Measurements from ENCODE around the gene ADAMTS17. TPM values are rescaled to one million over a fixed set of nuclear protein-coding genes. Genes with fewer than 3 reads are reported as not detected.

ADAMTS17 gene
- total RNA-seq, 1 donor from 2014 or later, result 1.5 TPM

DNA sequence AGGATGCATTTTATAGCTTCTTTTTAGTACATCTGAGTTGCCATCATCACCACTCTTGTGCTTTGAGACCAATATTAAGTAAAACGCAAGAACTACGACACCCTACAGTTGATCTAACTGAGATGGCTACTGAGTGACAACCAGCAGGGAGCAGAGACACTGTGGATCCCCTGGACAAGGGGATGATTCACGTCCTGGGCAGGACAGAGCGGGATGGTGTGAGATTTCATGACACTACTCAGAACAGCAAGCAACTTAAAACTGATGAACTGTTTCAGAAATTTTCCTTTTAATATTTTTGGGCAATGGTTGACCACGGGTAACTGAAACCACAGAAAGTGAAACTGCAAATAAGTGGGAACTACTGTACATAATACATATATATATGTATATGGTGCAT lies 299.2 kb downstream of the ADAMTS17 start:
- Histone ChIP-seq H3K9me3 (ENCODE audit: low read depth) (no peaks in the 10 kb centered on the region), H2AFZ (replicated peaks) (no peak overlapping the region), H3K36me3 (no peaks in the 10 kb centered on the region), H3F3A (ENCODE audit: low read depth) (no peaks in the 10 kb centered on the region), H3K4me2 (no peak overlapping the region), H3K27ac (no peak overlapping the region), H3K27me3 (no peaks in the 10 kb centered on the region), H3K4me3 (no peak overlapping the region), H3K79me2 (ENCODE audit: low read depth) (no peaks in the 10 kb centered on the region), H3K9ac (no peak overlapping the region), H4K20me1 (ENCODE audit: low read depth) (no peaks in the 10 kb centered on the region), H3K4me1 (no peaks in the 10 kb centered on the region)
- H3K36me3 Mint-ChIP-seq, result no peaks in the 10 kb centered on the region
- no peak overlapping the region for H3K4me3 Mint-ChIP-seq
- H3K27ac Mint-ChIP-seq, result no peak overlapping the region
- TF ChIP-seq EZH2 (IDR thresholded peaks at IDR 0.05) (no peak), EZH2phosphoT487 (IDR thresholded peaks at IDR 0.05) (no peak)
- TF ChIP-seq, protein P1, sequence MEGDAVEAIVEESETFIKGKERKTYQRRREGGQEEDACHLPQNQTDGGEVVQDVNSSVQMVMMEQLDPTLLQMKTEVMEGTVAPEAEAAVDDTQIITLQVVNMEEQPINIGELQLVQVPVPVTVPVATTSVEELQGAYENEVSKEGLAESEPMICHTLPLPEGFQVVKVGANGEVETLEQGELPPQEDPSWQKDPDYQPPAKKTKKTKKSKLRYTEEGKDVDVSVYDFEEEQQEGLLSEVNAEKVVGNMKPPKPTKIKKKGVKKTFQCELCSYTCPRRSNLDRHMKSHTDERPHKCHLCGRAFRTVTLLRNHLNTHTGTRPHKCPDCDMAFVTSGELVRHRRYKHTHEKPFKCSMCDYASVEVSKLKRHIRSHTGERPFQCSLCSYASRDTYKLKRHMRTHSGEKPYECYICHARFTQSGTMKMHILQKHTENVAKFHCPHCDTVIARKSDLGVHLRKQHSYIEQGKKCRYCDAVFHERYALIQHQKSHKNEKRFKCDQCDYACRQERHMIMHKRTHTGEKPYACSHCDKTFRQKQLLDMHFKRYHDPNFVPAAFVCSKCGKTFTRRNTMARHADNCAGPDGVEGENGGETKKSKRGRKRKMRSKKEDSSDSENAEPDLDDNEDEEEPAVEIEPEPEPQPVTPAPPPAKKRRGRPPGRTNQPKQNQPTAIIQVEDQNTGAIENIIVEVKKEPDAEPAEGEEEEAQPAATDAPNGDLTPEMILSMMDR (IDR thresholded peaks at IDR 0.05), result no peak
- peaks cover 4% of the 10 kb centered on the region for H3K9me3 Mint-ChIP-seq
- H3K4me1 Mint-ChIP-seq, result peaks cover 3% of the 10 kb centered on the region
- no peak for DNase-seq (ENCODE audit: low spot score)
- peaks cover 5% of the 10 kb centered on the region for H3K27me3 Mint-ChIP-seq (ENCODE audit: insufficient read depth, low read depth)

DNA sequence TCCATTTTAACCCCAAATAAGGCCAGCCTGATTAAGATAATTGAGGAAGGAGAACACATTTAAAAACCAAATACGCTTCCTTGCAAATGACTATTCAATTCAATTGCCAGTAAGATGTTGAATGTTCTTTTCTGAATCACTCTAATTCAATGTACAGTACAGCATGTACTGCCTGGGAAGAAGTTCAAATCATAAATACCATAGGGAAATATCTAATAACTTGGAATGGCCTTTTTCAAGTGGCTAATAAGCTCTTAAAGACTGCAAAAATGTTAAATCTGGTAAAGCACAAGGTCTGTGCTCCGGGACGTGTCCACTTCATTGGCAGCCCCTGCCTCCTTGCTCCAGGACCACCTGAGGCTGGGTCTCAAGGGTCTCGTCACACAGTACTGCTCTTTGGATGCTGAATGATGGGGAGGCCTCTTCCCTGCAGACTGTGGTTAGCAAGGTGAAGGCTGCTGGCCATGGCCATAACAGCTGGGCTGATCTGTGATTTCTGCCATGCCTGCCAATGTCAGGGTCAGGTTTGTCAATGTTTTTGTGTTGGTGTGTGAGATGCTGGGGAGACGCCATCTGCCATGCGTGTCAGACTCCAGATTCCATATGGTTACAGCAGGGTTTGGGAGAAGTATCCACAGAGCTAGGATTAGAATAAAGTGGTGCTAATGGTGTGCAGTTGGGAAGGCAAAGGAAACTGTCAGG lies 300.5 kb downstream of the ADAMTS17 start:
- Histone ChIP-seq H3K27me3 (no peaks in the 10 kb centered on the region), H2AFZ (replicated peaks) (no peak overlapping the region), H3K4me3 (no peak overlapping the region), H4K20me1 (ENCODE audit: low read depth) (no peaks in the 10 kb centered on the region), H3K4me1 (no peaks in the 10 kb centered on the region), H3K36me3 (no peaks in the 10 kb centered on the region), H3K9me3 (ENCODE audit: low read depth) (no peaks in the 10 kb centered on the region), H3F3A (ENCODE audit: low read depth) (no peaks in the 10 kb centered on the region), H3K79me2 (ENCODE audit: low read depth) (no peaks in the 10 kb centered on the region), H3K27ac (no peak overlapping the region), H3K4me2 (no peak overlapping the region), H3K9ac (no peak overlapping the region)
- H3K36me3 Mint-ChIP-seq, result no peaks in the 10 kb centered on the region
- no peak overlapping the region for H3K4me3 Mint-ChIP-seq
- H3K27me3 Mint-ChIP-seq (ENCODE audit: insufficient read depth, low read depth), result peaks cover 5% of the 10 kb centered on the region
- peaks cover 3% of the 10 kb centered on the region for H3K4me1 Mint-ChIP-seq
- H3K27ac Mint-ChIP-seq, result no peak overlapping the region
- DNase-seq (ENCODE audit: low spot score), result no peak
- TF ChIP-seq, protein P1 (IDR thresholded peaks at IDR 0.05), result no peak
- TF ChIP-seq EZH2phosphoT487 (IDR thresholded peaks at IDR 0.05), result no peak
- no peak for TF ChIP-seq EZH2 (IDR thresholded peaks at IDR 0.05)
- no peaks in the 10 kb centered on the region for H3K9me3 Mint-ChIP-seq

DNA sequence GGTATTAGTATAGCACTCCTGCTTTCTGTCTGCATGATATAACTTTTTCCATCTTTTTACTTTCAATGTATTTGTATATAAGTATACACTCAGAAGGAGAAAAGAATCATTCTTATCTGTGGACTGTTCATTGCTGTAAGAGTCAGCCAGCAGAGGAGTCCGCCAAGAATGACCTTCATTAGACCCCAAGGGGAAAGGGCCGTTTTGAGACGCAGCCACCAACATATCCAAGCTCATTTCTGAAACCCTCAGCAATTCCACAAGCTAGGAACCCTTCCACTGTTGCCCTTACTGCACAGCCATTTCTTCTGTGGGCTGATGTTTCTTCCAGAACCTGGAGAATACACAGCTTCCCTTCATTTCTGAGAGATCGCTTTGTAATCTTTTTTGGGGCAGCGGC lies 301.8 kb downstream of the ADAMTS17 start:
- Histone ChIP-seq H3K36me3 (no peaks in the 10 kb centered on the region), H3F3A (ENCODE audit: low read depth) (no peaks in the 10 kb centered on the region), H3K27me3 (no peaks in the 10 kb centered on the region), H3K79me2 (ENCODE audit: low read depth) (no peaks in the 10 kb centered on the region), H3K4me2 (no peak overlapping the region), H3K9ac (no peak overlapping the region), H4K20me1 (ENCODE audit: low read depth) (no peaks in the 10 kb centered on the region), H3K4me1 (no peaks in the 10 kb centered on the region), H2AFZ (replicated peaks) (no peak overlapping the region), H3K4me3 (no peak overlapping the region), H3K27ac (no peak overlapping the region), H3K9me3 (ENCODE audit: low read depth) (no peaks in the 10 kb centered on the region)
- TF ChIP-seq, protein P1 (IDR thresholded peaks at IDR 0.05), result no peak
- Mint-ChIP-seq H3K27ac (no peak overlapping the region), H3K9me3 (no peaks in the 10 kb centered on the region), H3K4me1 (peaks cover 3% of the 10 kb centered on the region), H3K4me3 (no peak overlapping the region), H3K36me3 (no peaks in the 10 kb centered on the region), H3K27me3 (ENCODE audit: insufficient read depth, low read depth) (peaks cover 7% of the 10 kb centered on the region)
- no peak for DNase-seq (ENCODE audit: low spot score)

All from neural progenitor cell (in vitro differentiated cells).